HepG2 (cell line): Measurements from ENCODE around the gene DENND10. TPM values are rescaled to one million over a fixed set of nuclear protein-coding genes. Genes with fewer than 3 reads are reported as not detected.

Experiments used
- CENPT ChIP-seq: sonication (generic); formaldehyde crosslinking; IDR thresholded peaks from 2 replicates; pipeline ENCODE4 v1.8.0; 2022; ENCODE audit warnings: low read depth, mild to moderate bottlenecking, moderate library complexity, missing genetic modification reagents
- DNMT3B ChIP-seq: conservative IDR thresholded peaks from 2 replicates; pipeline ENCODE4 v1.6.1; 2016; ENCODE audit warnings: missing biosample characterization, control low read depth
- DRAP1 ChIP-seq: IDR thresholded peaks from 2 replicates; pipeline ENCODE4 v1.6.1; 2016; ENCODE audit warnings: missing genetic modification reagents, missing compliant biosample characterization
- ELF3 ChIP-seq: IDR thresholded peaks from 2 replicates; pipeline ENCODE4 v1.6.1; 2016; ENCODE audit warnings: missing genetic modification reagents, missing compliant biosample characterization
- GABPA ChIP-seq, 2 experiments: IDR thresholded peaks; 2 replicates each; pipeline ENCODE4 v1.6.1; 2011 to 2016; ENCODE audit warnings: low read depth in 2 of 2, low read length in 1 of 2, missing biosample characterization in 1 of 2, missing genetic modification characterization in 1 of 2
- HES4 ChIP-seq: sonication (generic); formaldehyde crosslinking; IDR thresholded peaks from 2 replicates; pipeline ENCODE4 v1.9.0; 2021; ENCODE audit warnings: mild to moderate bottlenecking, missing genetic modification reagents, borderline replicate concordance
- KDM4B ChIP-seq: sonication (generic); formaldehyde crosslinking; IDR thresholded peaks from 2 replicates; pipeline ENCODE4 v1.4.0; 2020; ENCODE audit warnings: missing genetic modification reagents
- MED1 ChIP-seq: sonication (generic); formaldehyde crosslinking; IDR thresholded peaks from 2 replicates; pipeline ENCODE4 v1.4.0; 2020; ENCODE audit warnings: missing genetic modification reagents
- NR2F6 ChIP-seq, 2 experiments: IDR thresholded peaks; 2 replicates each; pipeline ENCODE4 v1.6.1; 2016; ENCODE audit warnings: antibody characterized with exemption in 1 of 2, mild to moderate bottlenecking in 1 of 2
- PRPF4 ChIP-seq: fragments of 200-400 bp; formaldehyde crosslinking; IDR thresholded peaks from 2 replicates; pipeline ENCODE4 v1.6.1; 2016; ENCODE audit warnings: low read length, low read depth; ENCODE audit not compliant: poor library complexity, severe bottlenecking
- RBM22 ChIP-seq: fragments of 200-400 bp; formaldehyde crosslinking; optimal IDR thresholded peaks from 2 replicates; pipeline ENCODE3; 2017; ENCODE audit warnings: mild to moderate bottlenecking, low read length, moderate library complexity
- REL ChIP-seq: sonication (generic); formaldehyde crosslinking; conservative IDR thresholded peaks from 2 replicates; pipeline ENCODE4 v1.8.0; 2022; ENCODE audit warnings: mild to moderate bottlenecking, missing genetic modification reagents, moderate library complexity
- ZFP91 ChIP-seq: sonication (generic); formaldehyde crosslinking; IDR thresholded peaks from 2 replicates; pipeline ENCODE4 v1.9.0; 2022; ENCODE audit warnings: missing genetic modification reagents, mild to moderate bottlenecking, borderline replicate concordance
- ZMYM3 ChIP-seq: sonication (generic); formaldehyde crosslinking; IDR thresholded peaks from 2 replicates; pipeline ENCODE4 v1.5.1; 2020; ENCODE audit warnings: mild to moderate bottlenecking, missing genetic modification reagents
- polyA plus RNA-seq, 8 experiments: library from polyadenylated mRNA; depleted of rRNA in 3 of 8; stranded (reverse) in 7 of 8; unstranded in 1 of 8; fragments of >200 nt; fragmentation: Illumina TruSeq in 4 of 8; extraction: Trizol in 4 of 8; gene quantifications; 2 replicates each; pipeline versions ENCODE4 v1.2.1 to v1.2.3, GENCODE V29; 2011 to 2016; ENCODE audit warnings: low read depth in 4 of 8, missing spikeins in 1 of 8, mixed read lengths in 1 of 8; ENCODE audit not compliant: insufficient read depth in 1 of 8
- total RNA-seq, 5 experiments: library from RNA; depleted of rRNA; stranded (reverse); fragments of >200 nt; fragmentation: Illumina TruSeq; extraction: Trizol; gene quantifications; 2 replicates each; pipeline ENCODE4 v1.2.3, GENCODE V29; 2016; ENCODE audit warnings: low read depth in 1 of 5

The DENND10 gene
- total and polyA plus RNA-seq, 2 of the 13 experiments (the other 11 are each of a cell fraction or from before 2014, with no cell fraction given), result 43.7 to 78.8 TPM

- peak; percentile 25; the same call in 1 of the 2 replicates for TF ChIP-seq DRAP1 (CRISPR knock-in tag)
- peak; percentile 72 for TF ChIP-seq NR2F6 (IDR thresholded peaks at IDR 0.05)
- peak; percentile 96 for TF ChIP-seq NR2F6 (CRISPR knock-in tag; IDR thresholded peaks at IDR 0.05)
- TF ChIP-seq RBM22, result no peak
- 0 out of 2 replicates have a peak, but pooled peaks have one; percentile 16 for TF ChIP-seq ZMYM3
- TF ChIP-seq ELF3, result peak; percentile 78; the same call in 1 of the 2 replicates
- TF ChIP-seq CENPT (CRISPR knock-in tag), result 0 out of 2 replicates have a peak, but pooled peaks have one; percentile 16
- TF ChIP-seq DNMT3B, result no peak
- peak; percentile 72; the same call in 1 of the 2 replicates for TF ChIP-seq HES4 (CRISPR knock-in tag)
- no peak for TF ChIP-seq PRPF4
- TF ChIP-seq ZFP91 (CRISPR knock-in tag), result peak; percentile 83
- no peak for TF ChIP-seq GABPA (IDR thresholded peaks at IDR 0.05; ENCODE audit: low read depth, low read length)
- TF ChIP-seq GABPA (CRISPR knock-in tag; IDR thresholded peaks at IDR 0.05; ENCODE audit: low read depth), result no peak
- no peak for TF ChIP-seq REL
- 0 out of 2 replicates have a peak, but pooled peaks have one; percentile 21 for TF ChIP-seq KDM4B (CRISPR knock-in tag)
- peak; percentile 47; the same call in 1 of the 2 replicates for TF ChIP-seq MED1 (CRISPR knock-in tag)
These were observed 61.5 kb downstream of the DENND10 start, which contains the start of gene SFXN4 (continued) for GRCh38 chr10:119165171-119166117.
